Uterus (tissue), 4 donors: Measurements from ENCODE around the gene PHF3. TPM values are rescaled to one million over a fixed set of nuclear protein-coding genes. Genes with fewer than 3 reads are reported as not detected.

Experiments used
- DNase-seq, 2 donors: peaks; one replicate each; pipeline ENCODE4 v3.0.0-alpha.2; 2019 to 2020
- H3K27ac ChIP-seq, 2 donors: fragments of 200-600 bp; sonication (generic); 1 replicate in 1 of 2; 2 replicates in 1 of 2; pipeline ENCODE4 v1.5.1; 2016 to 2018
- H3K27me3 ChIP-seq, 2 donors: fragments of 200-600 bp; sonication (generic); one replicate each; pipeline ENCODE4 v1.5.1; 2018 to 2019; ENCODE audit warnings: control low read depth in 1 of 2
- H3K36me3 ChIP-seq, 2 donors: fragments of 200-600 bp; sonication (generic); one replicate each; pipeline ENCODE4 v1.5.1; 2019; ENCODE audit warnings: control low read depth in 1 of 2
- H3K4me1 ChIP-seq, 2 donors: fragments of 200-600 bp; sonication (generic); one replicate each; pipeline ENCODE4 v1.5.1; 2018 to 2019; ENCODE audit warnings: control low read depth in 1 of 2
- H3K4me3 ChIP-seq, 2 donors: fragments of 200-600 bp; sonication (generic); 1 replicate in 1 of 2; 2 replicates in 1 of 2; pipeline ENCODE4 v1.5.1; 2018 to 2019; ENCODE audit warnings: mild to moderate bottlenecking in 1 of 2
- H3K9me3 ChIP-seq, 2 donors: fragments of 200-600 bp; sonication (generic); one replicate each; pipeline ENCODE4 v1.5.1; 2019; ENCODE audit warnings: control low read depth in 1 of 2
- POLR2A ChIP-seq, 2 donors: fragments of 450-650 bp; IDR thresholded peaks; one replicate each; pipeline ENCODE4 v1.6.1; 2016; ENCODE audit warnings: antibody characterized with exemption in 2 of 2, mild to moderate bottlenecking in 1 of 2, moderate library complexity in 1 of 2
- intact Hi-C: fragments of 100-400 bp; cut with DNase I; formaldehyde crosslinking; loops from one replicate; pipeline ENCODE4 v1.15.1; 2023; ENCODE audit warnings: low total_unique reads
- total RNA-seq, 4 donors: library from RNA; depleted of rRNA in 3 of 4; stranded (reverse); fragments of >200 nt in 3 of 4; gene quantifications; one replicate each; pipeline versions ENCODE4 v1.1.0 to v1.2.4, GENCODE V29; 2014 to 2023
- TF ChIP-seq, protein P1 (sequence below), 4 experiments: fragments of 200-600 bp in 2 of 4; fragments of 450-650 bp in 2 of 4; sonication (generic) in 2 of 4; IDR thresholded peaks; one replicate each; pipeline ENCODE4 v1.5.1; 2016 to 2019; ENCODE audit warnings: antibody characterized with exemption in 4 of 4, mild to moderate bottlenecking in 2 of 4, moderate library complexity in 1 of 4
- donor health status: DM: yes; HTN: yes; CAD: no.

PHF3 gene, protein sequence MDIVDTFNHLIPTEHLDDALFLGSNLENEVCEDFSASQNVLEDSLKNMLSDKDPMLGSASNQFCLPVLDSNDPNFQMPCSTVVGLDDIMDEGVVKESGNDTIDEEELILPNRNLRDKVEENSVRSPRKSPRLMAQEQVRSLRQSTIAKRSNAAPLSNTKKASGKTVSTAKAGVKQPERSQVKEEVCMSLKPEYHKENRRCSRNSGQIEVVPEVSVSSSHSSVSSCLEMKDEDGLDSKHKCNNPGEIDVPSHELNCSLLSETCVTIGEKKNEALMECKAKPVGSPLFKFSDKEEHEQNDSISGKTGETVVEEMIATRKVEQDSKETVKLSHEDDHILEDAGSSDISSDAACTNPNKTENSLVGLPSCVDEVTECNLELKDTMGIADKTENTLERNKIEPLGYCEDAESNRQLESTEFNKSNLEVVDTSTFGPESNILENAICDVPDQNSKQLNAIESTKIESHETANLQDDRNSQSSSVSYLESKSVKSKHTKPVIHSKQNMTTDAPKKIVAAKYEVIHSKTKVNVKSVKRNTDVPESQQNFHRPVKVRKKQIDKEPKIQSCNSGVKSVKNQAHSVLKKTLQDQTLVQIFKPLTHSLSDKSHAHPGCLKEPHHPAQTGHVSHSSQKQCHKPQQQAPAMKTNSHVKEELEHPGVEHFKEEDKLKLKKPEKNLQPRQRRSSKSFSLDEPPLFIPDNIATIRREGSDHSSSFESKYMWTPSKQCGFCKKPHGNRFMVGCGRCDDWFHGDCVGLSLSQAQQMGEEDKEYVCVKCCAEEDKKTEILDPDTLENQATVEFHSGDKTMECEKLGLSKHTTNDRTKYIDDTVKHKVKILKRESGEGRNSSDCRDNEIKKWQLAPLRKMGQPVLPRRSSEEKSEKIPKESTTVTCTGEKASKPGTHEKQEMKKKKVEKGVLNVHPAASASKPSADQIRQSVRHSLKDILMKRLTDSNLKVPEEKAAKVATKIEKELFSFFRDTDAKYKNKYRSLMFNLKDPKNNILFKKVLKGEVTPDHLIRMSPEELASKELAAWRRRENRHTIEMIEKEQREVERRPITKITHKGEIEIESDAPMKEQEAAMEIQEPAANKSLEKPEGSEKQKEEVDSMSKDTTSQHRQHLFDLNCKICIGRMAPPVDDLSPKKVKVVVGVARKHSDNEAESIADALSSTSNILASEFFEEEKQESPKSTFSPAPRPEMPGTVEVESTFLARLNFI (N-terminal part only)
- total RNA-seq: 100 to 1,000 TPM in 2 of 4 donors, 10 to 100 TPM in 2; 65.8 to 144 (median 117) TPM

DNA sequence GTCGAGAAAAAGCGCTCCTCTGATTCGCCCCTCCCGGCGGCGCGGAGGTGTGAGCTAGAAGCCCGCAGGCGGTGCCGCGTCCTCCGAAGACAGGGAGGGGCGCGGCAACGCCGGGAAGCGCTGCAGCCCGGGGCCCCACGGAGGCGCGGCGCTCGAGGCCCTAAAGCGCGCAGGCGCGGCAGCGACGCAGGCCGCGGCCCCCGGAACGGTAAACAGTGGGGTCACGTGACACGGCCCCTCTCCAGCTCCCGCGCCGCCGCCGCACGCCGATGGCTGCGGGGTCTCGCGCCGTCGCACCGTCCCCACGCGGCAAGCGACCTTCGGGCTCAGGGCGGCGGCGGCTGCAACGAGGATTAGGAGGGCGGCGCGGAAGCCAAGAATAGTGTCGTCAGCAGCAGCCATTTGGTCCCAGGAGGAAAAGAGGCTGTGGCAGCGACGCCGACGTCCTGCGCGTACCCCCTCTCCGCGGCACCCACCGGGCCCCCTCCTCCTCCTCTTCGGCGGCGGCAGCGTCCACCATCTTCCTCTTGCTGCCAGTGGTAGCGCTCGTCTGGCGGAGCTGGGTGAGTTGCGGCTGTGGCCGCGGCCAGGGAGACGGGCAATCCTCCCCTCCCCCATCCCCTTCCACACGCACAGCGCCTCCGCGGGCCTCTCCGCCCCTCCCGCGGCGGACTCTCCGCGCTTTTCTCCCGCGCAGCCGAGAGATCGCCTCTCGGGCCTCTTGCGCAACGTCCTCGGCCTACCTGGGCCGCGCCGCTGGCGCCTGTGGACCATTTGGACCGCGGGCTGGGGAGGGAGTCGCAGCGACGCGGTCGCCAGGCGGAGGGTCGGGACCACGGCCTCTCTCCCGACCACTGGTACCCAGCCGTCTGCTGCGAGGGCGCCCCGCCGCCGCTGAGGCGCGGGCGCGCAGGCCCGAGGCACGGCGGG, at the start of gene PHF3:
Gene PHF3, plus strand, starts transcription at position 215 of the 930 bp plus-strand sequence. CDS start 10,750 bp downstream, outside the sequence.
- Histone ChIP-seq H3K27ac (peak within 1 kb of the TSS; percentile 97 to 99), H3K4me3 (peak within 1 kb of the TSS; percentile 91 to 95), H3K4me1 (peaks cover 8 to 12% of the 10 kb centered on the region in 2 donors), H3K27me3 (no peaks in the 10 kb centered on the region), H3K9me3 (no peaks in the 10 kb centered on the region), H3K36me3 (no peaks in the 10 kb centered on the region)
- TF ChIP-seq POLR2A (IDR thresholded peaks at IDR 0.05): peak in 1 of 2 donors; percentile 55
- TF ChIP-seq, protein P1, sequence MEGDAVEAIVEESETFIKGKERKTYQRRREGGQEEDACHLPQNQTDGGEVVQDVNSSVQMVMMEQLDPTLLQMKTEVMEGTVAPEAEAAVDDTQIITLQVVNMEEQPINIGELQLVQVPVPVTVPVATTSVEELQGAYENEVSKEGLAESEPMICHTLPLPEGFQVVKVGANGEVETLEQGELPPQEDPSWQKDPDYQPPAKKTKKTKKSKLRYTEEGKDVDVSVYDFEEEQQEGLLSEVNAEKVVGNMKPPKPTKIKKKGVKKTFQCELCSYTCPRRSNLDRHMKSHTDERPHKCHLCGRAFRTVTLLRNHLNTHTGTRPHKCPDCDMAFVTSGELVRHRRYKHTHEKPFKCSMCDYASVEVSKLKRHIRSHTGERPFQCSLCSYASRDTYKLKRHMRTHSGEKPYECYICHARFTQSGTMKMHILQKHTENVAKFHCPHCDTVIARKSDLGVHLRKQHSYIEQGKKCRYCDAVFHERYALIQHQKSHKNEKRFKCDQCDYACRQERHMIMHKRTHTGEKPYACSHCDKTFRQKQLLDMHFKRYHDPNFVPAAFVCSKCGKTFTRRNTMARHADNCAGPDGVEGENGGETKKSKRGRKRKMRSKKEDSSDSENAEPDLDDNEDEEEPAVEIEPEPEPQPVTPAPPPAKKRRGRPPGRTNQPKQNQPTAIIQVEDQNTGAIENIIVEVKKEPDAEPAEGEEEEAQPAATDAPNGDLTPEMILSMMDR (IDR thresholded peaks at IDR 0.05): peak in 2 of 4 experiments; percentile 11 to 30
- DNase-seq: peak; percentile 86 to 89
- intact Hi-C loops: no loop called here

DNA sequence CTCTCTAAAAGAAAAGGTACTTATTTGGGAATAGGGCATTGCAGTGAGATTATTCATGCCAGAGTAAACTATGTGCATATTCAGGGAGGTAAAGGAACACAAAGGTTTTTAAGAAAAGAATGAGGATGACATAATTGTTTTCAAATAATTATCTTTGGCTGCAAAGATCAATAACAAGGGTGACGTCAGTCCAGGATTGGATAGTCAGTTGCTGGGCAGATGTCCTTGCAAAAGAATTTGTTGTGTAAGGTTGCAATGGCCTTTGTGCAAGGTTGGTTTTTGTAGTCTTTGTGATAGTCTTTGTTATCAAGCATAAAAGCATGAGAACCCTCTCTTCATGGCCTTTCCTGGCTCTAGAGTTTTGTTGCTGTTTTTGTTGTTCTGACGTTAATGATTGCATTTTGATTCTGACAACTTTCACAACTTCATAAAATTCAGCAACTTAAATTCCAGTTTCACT, 45.6 kb upstream of the PHF3 start:
- no peak overlapping the region for H3K27ac ChIP-seq
- TF ChIP-seq, protein P1 (IDR thresholded peaks at IDR 0.05): no peak
- TF ChIP-seq POLR2A (IDR thresholded peaks at IDR 0.05): no peak
- no peak overlapping the region for H3K4me3 ChIP-seq
- no peak for DNase-seq
- H3K36me3 ChIP-seq: no peaks in the 10 kb centered on the region
- intact Hi-C loops: no loop called here
- H3K27me3 ChIP-seq: no peaks in the 10 kb centered on the region
- no peaks in the 10 kb centered on the region for H3K4me1 ChIP-seq
- no peaks in the 10 kb centered on the region for H3K9me3 ChIP-seq

DNA sequence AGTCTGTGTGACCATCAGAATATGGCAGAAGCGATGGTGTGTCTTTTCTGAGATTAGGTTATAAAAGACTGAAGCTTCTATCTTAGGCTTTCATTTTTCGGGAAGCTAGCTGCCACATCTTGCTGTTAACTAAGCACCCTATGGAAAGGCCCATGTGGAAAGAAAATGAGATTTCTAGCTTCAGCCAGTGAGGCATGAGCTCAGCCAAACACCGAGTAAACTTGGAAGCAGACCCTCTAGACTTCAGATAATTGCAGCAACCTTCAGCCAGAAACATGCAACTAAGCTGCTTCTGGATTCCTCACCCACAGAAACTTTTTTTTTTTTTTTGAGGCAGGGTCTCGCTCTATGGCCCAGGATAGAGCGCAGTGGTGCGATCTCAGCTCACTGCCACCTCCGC, 42.7 kb upstream of the PHF3 start:
- no peak for TF ChIP-seq POLR2A (IDR thresholded peaks at IDR 0.05)
- TF ChIP-seq, protein P1 (IDR thresholded peaks at IDR 0.05): no peak
- intact Hi-C loops: no loop called here
- no peak for DNase-seq
- Histone ChIP-seq H3K36me3 (no peaks in the 10 kb centered on the region), H3K9me3 (no peaks in the 10 kb centered on the region), H3K4me1 (no peaks in the 10 kb centered on the region), H3K27me3 (no peaks in the 10 kb centered on the region), H3K27ac (no peak overlapping the region), H3K4me3 (no peak overlapping the region)
